ENCODE results near the gene OR6C2.
"Not testable (repeated sequence)": the region's sequence is repeated elsewhere in the genome, so short reads cannot be mapped to it uniquely, and the experiment has no call there.

- not testable (repeated sequence) for TF ChIP-seq CTCF (IDR thresholded peaks at IDR 0.05; ENCODE audit: insufficient read depth, low read length); GABPA (IDR thresholded peaks at IDR 0.05; ENCODE audit: low read depth); POLR2AphosphoS5 (IDR thresholded peaks at IDR 0.05; ENCODE audit: low read depth); REST (IDR thresholded peaks at IDR 0.05; ENCODE audit: insufficient replicate concordance, low read depth)
Observed at GRCh38 chr12:55414889-55415288, 29.0 kb upstream of the OR6C2 start.
